D721Med (cell line): ENCODE measurements around the gene TFEB.
A peak's percentile ranks its signal among the peaks of the same experiment; 100 is the strongest.

Experiments
- DNase-seq: peaks from one replicate; pipeline ENCODE4 v3.0.0; 2011; ENCODE audit warnings: low spot score; ENCODE audit not compliant: insufficient read length
- FAIRE-seq: peaks from 2 replicates; lab custom pipeline; 2011; peaks lifted over from hg19 to GRCh38; lab: Jason Lieb, UNC
- TF ChIP-seq, protein P1 (sequence below): IDR thresholded peaks from 2 replicates; pipeline ENCODE4 v1.5.1; 2012; ENCODE audit warnings: mild to moderate bottlenecking, control low read depth; ENCODE audit not compliant: insufficient read depth; ENCODE audit errors: missing control alignments

Gene TFEB

DNA sequence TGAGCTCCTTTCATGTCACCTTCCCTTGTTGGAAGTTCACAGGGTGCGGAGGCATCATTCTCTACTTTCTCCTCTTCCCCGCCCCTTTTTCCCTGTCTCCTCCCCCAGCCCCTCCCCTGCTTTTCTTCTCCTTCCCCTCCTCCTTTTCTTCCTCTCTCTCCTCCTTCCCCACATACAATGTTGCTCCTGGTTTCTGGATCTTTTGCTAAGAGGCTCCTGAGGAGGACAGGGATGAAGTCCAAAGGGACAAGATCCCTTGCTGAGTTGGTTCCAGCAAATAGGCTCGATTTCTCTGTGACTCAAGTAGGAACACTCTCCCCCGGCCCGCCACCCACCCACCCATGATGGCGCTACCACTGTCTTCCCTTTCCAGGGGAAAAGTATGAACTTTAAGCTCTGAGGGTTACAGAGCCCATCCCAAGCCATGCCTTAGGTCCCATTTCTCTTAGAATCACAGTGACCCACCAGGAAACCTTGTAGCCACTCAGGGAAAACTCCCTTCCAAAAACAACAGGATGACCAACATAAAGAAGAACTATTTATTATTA is 852 bp upstream of the TFEB start:
- FAIRE-seq = no peak

DNA sequence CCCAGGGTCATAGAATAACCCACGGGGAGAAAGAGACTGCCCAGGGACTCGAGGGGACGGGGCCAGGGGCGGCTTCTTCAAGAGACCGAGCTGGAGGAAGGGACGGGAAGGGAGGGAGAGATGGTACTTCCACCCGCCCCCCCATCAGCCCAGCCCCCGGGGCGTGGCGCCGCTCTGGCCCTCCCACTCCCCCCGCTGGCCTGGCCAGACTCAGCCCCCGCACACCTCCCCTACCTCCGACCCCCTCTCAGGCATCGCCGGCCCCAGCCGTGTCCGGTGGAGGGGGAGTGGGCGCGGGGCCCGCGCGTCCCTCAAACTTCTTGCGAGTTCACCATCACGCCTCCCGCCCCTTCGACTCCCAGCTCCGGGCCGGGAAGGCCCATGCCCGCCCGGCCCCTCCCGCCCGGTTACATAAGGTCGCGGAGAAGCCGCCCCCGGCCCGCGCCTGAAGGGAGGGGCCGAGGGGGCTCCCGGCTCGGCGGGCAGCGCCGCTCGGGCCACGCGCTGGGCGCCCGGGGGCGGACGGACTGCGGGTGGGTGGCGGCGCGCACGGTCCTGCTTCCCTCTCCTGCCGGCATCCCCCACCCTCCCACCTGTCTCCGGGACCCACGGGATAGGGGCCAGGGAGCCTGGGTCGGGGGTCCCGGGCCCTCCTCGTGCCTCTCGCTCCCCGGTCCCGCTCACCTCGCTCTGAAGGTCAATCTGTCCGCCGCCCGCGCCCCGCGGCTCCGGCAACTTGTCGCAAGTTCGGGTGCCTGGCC is 562 bp downstream of the TFEB start:
- DNase-seq (peak; percentile 57), FAIRE-seq (no peak)
- TF ChIP-seq, protein P1, sequence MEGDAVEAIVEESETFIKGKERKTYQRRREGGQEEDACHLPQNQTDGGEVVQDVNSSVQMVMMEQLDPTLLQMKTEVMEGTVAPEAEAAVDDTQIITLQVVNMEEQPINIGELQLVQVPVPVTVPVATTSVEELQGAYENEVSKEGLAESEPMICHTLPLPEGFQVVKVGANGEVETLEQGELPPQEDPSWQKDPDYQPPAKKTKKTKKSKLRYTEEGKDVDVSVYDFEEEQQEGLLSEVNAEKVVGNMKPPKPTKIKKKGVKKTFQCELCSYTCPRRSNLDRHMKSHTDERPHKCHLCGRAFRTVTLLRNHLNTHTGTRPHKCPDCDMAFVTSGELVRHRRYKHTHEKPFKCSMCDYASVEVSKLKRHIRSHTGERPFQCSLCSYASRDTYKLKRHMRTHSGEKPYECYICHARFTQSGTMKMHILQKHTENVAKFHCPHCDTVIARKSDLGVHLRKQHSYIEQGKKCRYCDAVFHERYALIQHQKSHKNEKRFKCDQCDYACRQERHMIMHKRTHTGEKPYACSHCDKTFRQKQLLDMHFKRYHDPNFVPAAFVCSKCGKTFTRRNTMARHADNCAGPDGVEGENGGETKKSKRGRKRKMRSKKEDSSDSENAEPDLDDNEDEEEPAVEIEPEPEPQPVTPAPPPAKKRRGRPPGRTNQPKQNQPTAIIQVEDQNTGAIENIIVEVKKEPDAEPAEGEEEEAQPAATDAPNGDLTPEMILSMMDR = no peak

More for the DNA sequence above, 852 bp upstream of the TFEB start:
- no peak for DNase-seq
- TF ChIP-seq, protein P1 = no peak

DNA sequence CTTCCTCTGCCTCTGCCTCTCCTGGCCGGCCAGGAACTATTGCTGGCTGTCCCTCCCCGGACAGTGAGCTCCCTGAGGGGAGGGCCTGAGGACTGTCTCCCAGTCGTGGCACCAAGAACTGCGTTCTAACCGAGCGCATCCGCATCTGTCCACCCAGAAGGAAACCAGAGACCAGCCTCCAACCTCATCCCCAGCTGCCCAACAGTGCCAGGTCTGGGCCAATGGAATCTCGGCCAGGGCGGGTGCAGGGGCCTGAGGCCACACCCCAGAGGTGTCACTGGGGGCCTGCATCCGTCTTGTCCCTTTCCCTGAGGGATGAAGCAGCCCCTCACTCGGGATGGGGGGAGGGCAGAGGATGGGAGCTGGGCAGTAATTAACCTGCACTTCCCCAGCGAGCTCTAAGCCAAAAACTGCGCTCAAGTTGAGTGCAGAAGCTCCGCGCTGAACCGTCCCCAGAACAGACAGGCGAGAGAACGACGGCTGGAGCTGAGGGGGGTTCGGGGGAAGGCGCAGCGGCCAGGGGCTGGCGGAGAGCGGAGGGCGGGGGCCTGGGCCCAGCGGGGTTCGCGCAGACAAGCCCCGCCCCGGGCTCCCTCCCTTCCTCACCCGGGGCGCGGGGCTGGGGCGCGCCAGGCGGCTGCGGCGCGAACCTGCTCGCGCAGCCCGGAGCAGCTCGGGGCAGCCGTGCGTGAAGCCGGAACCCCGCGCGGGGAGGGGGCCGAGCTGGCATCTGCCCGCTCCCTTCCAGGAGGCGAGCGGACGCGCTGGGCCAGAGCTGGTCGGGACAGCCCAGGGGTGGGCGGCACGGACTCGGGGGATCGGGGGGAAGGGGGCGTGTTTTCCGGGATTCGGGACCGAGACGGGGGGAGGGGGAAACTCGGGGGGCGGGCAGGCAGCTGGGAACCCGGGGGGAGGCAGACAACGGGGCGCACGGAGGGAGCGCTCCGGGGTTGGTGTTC is 1.4 kb downstream of the TFEB start:
- DNase-seq (peak; percentile 77), FAIRE-seq (no peak)
- TF ChIP-seq, protein P1 = no peak

DNA sequence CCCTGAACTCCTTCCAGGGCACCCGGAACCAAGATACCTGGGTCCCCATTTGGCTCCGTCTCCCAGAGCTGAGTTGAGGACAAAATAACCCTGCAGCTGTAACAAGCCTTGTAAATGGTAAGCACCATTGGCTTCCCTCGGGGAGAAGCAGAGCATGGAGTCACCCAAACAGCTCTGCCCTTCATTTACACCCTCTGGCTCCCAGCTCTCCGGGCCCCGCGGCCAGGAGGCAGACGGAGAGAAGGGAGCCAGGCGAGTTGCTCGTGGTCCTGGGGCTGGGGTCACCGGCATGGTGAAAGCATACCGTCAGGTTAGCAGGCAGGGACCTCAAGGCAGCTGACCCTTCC is 2.1 kb downstream of the TFEB start:
- DNase-seq = no peak
- no peak for FAIRE-seq

DNA sequence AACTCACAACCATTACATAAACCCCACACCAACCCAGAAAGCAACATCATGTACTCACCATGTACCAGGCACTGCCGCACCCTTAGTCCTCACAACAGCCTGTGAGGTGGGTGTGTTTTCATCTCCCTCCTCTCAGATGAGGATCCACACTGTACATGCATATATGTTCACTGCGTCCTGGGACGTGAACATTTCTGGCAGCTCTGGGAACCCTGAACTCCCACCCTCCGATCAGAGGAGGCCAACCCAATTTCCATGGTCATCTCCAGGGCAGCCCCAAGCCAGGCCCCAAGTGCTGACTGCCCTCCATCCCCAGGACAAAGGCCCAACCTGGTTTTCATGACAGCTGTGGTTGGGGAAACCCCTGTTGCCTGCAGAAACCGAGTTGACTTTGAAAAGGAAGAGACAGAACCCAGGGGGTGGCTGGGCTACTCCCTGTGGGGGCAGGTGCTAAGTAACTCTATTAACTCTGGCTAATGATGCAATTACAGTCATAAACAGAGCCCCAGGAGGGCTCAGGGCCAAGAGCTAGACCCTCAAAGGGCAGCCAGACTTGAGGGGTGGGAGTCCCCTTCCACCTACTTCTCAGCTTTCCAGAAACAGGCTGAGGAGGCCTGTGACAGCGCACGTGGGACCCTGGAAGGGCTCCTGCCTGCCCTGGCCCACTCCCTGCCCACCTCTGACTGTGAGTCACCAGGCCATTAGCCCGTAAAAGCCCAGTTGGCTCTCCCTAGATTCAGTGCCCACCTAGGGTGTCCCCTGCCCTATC is 2.6 kb downstream of the TFEB start:
- TF ChIP-seq, protein P1 = no peak

More for the DNA sequence above, 2.1 kb downstream of the TFEB start:
- TF ChIP-seq, protein P1 = no peak

DNA sequence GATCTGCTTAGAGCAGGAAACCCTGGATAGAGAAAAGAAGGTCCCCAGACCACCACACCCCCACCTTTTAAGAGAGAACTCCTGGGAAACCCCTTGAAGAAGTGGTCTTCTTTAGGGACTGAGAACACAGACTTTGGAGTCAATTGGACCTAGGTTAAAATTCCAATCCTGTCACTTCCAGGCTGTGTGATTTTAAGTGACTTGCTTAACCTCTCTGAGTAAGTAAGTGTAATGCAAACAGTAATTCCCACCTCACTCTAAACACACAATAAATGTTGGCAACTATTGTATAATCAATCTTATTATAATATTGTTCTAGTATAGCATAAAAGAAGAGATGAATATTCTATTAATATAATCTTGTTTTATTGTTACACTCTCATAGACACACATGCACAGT is 3.3 kb downstream of the TFEB start:
- FAIRE-seq (no peak), DNase-seq (no peak)
- TF ChIP-seq, protein P1 = no peak

More for the DNA sequence above, 2.6 kb downstream of the TFEB start:
- FAIRE-seq (no peak), DNase-seq (no peak)
